K562 (cell line): ENCODE results near the gene EZH2.

ENCODE experiments used
- ARHGAP35 ChIP-seq: fragments of 450-650 bp; IDR thresholded peaks from 2 replicates; pipeline ENCODE4 v1.6.1; 2018; ENCODE audit not compliant: partially characterized antibody
- E2F1 ChIP-seq: sonication (generic); formaldehyde crosslinking; IDR thresholded peaks from 2 replicates; pipeline ENCODE4 v1.8.1; 2023; ENCODE audit warnings: mild to moderate bottlenecking, missing genetic modification reagents, moderate library complexity
- ZNF639 ChIP-seq, 2 experiments: fragments of 200-800 bp in 1 of 2; sonication (Bioruptor generic) in 1 of 2; sonication (generic) in 1 of 2; formaldehyde crosslinking in 1 of 2; IDR thresholded peaks in 1 of 2; conservative IDR thresholded peaks in 1 of 2; 2 replicates each; pipeline versions ENCODE4 v1.5.0 to v1.6.1; 2016 to 2020; ENCODE audit warnings: missing compliant biosample characterization in 1 of 2, missing genetic modification characterization in 1 of 2, missing genetic modification reagents in 1 of 2

- no peak for TF ChIP-seq ZNF639 (CRISPR knock-in tag; conservative IDR thresholded peaks at IDR 0.05 in 1 of 2, IDR thresholded peaks at IDR 0.05 in 1 of 2)
- no peak for TF ChIP-seq E2F1 (CRISPR knock-in tag)
- TF ChIP-seq ARHGAP35, result no peak
These were observed 47.4 kb upstream of the EZH2 start for GRCh38 chr7:148931470-148931869.
